Stimulated activated CD4-positive, alpha-beta T cell treated with anti-CD3 and anti-CD28 coated beads, Interleukin-12 subunit alpha, Interleukin-12 subunit beta, amount 100 ng/mL, for 4 hours (primary cell): ENCODE data around the gene REM2.
"Not testable (repeated sequence)": the region's sequence is repeated elsewhere in the genome, so short reads cannot be mapped to it uniquely, and the experiment has no call there.

ENCODE experiments used
- DNase-seq: peaks from one replicate; pipeline ENCODE4 v3.0.0-alpha.2; 2020

The REM2 gene

DNA sequence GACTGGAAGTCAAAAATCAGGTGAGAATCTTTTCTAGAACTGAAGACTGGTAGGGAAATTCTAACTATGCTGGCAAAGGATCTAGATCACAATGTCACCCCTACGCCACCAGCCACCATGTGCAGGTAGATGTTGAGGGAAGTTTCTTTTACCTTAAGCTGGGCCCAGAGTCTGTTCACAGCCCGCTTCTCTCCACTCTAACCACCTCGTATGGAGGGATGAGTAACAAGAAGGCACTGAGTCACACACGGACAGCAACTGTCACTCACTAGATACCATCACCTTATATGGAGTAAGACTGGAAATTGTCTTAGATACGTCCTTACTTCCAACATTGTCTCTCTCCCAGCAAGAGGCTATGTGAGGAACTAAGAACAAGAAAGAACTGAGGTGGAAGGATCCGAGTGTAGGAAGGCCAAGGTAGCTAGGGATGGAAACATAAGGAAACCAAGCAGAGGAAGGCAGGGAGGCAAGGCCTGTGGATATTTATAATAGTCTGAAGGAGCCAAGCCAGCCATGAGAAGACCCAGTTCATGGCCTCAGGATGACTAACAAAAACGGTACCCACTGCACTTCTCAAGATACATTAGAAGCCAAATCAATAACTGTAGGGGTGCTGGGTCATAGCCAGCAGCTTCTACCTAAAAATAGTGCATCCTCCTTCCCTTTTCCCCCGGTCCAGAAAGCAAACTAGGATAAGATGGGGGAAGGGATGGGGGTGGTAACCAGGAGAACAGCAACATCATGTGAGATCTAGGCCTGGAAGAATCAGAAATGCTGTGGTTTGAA is 15.5 kb downstream of the REM2 start:
- DNase-seq: no peak

DNA sequence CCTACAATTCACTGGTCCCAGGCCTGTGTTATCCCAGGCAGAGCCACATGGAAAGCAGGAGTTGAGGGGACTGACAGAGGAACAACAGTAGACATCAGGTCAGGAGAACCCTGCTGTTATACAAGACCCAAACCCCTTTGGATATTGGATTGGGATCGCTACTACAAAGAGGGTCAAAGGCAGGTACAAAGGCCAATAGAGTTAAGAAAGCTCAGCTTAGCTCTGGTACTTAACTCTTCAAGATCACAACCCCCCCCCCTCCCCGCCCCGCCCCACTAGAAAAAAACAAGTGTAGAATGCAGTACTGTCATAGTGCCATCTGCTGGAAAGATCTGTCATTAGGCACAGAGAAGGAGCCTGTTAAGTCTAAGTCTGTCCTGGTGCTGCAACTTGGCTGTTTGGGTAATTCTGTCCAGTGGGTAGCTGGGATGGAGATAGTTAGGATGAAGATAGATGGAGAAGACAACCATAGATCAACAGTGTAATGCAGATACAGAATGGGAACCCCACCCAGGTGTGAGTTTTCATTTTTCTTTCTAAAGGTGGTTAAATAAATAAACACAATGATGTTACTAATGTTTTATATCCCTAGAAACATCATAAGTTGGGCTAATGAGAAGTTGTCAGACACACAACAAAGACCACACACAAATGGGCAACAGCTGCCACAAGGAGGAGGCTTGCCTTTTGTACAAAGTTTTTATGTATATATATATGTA is 17.2 kb downstream of the REM2 start:
- DNase-seq: no peak

DNA sequence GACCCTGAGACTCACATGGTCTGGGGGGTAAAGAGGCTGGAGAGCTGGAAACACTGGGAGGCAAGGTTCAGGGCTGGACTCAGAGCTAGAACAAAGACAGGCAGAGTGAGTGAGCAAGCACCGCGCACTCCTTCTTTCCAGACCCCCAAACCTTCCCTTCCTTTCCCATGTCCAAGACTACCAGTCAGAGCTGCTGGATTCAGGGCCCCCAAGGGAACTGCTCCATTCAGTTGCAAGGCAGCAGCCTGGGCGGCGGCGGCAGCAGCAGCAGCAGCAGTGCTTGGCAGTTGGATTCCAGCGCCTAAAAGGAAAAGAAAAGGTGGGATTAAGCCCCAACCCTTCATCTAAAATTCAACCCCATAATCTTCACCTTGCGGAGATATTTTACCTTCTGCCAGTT is 18.8 kb downstream of the REM2 start:
- no peak for DNase-seq

DNA sequence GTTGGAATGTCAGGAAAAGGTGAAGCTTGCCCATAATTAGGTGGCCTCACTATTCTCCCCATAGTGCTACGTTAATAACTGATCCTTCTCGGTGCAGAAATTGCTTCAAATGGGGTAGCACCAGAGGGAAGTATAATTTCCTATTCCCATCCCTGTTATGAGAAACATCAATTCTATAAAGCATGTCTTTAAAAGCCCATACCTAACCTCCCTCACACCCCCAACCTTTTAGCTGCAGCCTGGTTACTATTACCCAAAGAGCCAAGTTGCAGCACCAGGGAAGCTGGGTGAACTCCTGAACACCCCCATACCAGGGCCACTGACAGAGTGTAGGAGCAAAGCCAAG is 20.7 kb downstream of the REM2 start:
- DNase-seq: no peak

DNA sequence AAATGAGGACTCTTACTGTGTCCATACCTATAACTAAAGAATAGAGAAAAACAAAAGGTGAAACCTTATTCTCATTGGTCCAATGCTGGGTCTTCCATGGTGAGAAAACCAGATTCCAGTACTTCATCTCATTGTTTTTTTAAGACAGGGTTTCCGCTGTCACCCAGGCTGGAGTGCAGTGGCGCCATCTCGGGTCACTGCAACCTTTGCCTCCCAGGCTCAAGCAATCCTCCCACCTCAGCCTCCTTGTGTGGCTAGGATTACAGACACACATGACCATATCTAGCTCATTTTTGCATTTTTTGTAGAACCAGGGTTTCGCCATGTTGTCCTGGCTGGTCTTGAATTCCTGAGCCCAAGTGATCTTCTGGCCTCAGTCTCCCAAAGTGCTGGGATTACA is 22.6 kb downstream of the REM2 start:
- no peak for DNase-seq

- DNase-seq: no peak
Measured at GRCh38 chr14:22906073-22906472, 23.1 kb downstream of the REM2 start.

GRCh38 chr14:22907429-22907828 is 24.4 kb downstream of the REM2 start:
- DNase-seq: no peak

DNA sequence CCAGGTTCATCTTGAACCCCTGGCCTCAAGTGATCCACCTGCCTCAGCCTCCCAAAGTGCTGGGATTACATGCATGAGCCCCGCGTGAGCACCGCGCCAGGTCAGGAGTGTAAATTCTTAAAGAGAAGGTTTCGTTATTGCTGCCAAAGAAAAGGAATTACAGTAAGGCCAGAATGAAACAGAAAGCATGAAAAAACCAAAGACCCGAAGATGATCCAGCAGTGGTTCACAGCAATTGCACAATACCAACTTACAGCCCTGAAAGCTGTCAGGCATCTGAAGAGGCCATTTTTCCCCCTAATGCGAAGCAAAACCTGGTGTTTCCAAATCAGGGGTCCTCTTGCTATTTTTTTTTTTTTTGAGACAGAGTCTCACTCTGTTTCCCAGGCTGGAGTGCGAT is 25.6 kb downstream of the REM2 start:
- DNase-seq: no peak

DNA sequence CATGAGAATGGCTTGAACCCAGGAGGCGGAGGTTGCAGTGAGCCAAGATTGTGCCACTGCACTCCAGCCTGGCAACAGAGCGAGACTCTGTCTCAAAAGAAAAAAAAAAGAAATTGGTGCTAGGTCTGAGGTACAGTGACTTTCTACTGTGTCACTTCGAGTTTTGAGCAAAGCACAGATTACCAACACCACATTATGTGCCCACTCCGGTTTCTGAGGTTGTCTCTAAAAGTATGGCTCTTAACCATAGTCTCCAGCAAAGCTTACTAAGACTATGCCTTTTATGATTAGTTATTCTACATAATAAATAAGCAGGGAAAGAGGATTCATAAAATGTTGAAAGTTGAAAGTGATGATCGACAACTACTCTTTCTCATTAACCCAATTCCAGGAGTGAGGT is 27.9 kb downstream of the REM2 start:
- no peak for DNase-seq

GRCh38 chr14:22914836-22915235 is 31.8 kb downstream of the REM2 start:
- DNase-seq: not testable (repeated sequence)

DNA sequence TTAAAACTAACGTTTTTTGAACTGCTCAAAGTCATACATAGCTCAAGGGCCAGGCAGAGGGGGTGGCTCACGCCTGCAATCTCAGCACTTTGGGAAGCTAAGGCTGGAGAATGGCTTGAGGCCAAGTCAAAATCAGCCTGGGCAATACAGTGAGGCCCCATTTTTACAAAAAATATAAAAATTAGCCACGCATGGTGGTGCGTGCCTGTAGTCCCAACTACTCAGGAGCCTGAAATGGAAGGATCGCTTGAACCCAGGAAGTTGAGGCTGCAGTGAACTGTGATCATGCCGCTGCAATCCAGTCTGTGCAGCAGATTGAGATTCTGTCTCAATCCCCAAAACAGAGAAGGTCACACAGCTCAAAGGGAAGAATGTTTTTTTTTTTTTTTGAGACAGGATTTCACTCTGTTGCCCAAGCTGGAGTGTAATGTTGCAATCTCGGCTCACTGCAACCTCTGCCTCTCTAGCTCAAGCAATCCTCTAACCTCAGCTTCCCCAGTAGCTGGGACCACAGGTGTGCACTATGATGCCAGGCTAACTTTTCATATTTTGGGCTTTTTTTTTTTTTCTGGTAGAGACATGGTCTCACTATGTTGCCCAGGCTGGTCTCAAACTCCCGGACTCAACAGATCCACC is 33.0 kb downstream of the REM2 start:
- no peak for DNase-seq

DNA sequence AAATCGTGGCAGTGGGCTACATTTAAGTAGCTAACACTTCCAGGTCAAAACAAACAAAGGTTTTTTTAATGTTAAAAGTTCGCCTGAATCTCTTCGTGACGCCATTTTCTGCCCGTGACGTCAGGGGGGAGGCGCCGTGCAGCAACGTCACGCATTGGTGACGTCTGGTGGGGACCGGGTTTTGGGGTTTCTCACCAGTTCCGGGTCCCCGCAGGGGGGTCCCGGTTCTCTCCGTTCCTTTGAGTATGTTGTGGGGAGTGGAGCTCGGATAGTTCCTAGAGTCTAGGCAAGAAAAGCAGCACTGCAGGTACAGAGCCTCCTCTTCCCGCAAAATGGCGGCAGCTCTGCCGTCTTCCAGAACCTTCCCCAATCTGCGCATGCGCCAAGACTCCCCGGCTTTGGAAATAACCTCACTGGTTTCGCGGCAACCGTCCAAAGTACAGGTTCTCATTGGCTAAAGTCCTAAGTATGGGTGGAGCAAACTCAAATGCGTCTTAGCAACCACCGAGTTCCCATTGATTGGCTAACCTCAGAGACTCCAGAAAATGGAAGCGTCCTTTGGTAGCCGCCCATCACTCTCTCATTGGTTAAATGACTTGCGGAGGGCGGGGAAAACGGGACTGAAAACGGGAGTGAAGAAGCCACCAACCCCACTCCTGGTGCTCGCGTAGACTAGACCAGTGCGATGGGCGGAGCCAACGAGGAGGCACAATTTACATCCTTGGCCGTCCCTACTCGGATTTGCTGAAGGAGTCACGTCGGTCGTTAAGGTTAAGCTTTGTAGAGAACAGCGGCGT is 36.0 kb downstream of the REM2 start, which contains the start of gene RBM23:
Gene RBM23, minus strand, starts transcription at position 346 of the 797 bp plus-strand sequence.
- DNase-seq: peak; percentile 100

- no peak for DNase-seq
Measured at GRCh38 chr14:22919601-22919921, 36.5 kb downstream of the REM2 start.

DNA sequence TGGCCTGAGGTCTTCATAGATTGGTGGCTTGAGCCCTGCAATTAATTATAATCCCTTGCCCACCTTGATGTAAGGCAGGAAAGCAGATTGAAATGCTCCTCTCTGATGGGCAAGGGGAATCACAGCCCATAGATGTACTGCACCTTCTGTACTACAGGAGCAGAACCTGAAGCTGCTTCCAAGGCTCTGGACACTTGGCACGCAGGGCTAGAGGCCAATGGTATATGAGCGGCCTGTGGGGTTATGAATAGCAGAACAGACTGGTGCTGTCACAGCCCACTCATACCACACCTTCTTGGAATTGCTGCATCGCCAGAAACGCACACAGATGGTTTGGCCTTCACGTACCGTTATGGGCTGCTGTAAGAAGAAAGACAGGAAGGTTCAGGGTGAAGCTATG is 37.7 kb downstream of the REM2 start:
- no peak for DNase-seq

DNA sequence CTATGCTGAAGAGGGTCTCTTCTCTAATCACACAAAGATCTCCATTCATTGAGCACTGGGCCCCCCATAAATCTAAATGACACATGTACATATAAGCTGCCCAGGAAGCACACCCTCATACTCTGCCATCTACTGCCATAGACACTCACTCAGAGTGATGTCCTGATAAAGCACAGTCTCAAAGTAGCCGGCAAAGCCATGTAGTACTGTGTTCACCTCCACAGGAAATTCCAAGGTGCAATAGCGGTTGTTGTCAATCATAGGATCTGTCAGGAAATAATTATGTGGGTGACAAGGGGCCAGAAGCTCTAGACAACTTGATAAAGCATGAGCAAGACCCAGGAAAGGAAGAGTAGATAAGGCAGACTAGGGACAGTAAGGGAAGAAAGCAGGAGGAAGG is 39.3 kb downstream of the REM2 start:
- DNase-seq: no peak

GRCh38 chr14:22923746-22924145 is 40.7 kb downstream of the REM2 start:
- no peak for DNase-seq

- no peak for DNase-seq
Measured at GRCh38 chr14:22925513-22925912, 42.5 kb downstream of the REM2 start.

GRCh38 chr14:22926316-22926715 is 43.3 kb downstream of the REM2 start:
- no peak for DNase-seq

- DNase-seq: no peak
Measured at GRCh38 chr14:22928237-22929103, 45.4 kb downstream of the REM2 start.

DNA sequence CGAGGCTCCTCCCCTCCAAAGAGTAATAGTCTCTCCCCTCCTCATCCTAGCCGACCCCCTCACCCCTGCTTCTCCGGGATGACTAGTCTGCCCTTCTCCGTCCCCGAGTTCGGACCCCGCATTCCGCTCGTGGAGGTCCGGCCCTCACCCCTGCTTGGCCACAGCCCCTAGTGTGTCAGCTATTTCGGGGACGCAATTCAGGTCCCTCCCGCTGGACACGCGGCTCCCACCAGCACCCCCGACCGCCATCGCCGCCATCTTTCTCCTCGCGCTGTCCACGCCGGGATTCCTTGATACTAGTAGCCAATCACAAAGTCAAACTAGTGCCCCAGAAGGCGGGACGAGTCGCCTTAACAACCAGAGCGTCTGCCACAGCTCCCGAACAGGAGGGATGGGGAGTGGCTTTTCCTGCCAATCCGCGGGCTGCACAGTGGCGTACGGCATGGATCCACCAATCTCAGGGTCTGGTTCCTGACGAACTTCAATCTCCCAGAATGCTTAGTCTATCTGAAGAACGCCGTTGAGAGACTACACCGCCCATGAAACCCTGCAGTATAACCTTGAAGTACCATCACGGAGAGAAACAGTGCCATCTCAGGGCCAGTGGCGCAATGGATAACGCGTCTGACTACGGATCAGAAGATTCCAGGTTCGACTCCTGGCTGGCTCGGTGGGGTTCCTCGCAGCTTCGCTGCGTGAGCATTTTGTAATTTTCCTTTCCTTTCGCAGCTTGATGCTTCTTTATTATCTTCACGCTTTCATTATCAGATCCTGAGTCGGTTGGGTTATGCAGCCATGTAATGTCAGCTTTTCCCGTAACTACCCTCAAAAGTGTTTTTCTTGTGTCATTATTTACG is 46.3 kb downstream of the REM2 start, which contains the start of gene PRMT5:
Gene PRMT5, minus strand, starts transcription at position 273 of the 857 bp plus-strand sequence. Its CDS starts 15 bp downstream, at position 258.
- DNase-seq: peak; percentile 95

- DNase-seq: no peak
Measured at GRCh38 chr14:22929961-22930364, 46.9 kb downstream of the REM2 start.
